ENCODE measurements around the gene DYNC1LI1.

DNA sequence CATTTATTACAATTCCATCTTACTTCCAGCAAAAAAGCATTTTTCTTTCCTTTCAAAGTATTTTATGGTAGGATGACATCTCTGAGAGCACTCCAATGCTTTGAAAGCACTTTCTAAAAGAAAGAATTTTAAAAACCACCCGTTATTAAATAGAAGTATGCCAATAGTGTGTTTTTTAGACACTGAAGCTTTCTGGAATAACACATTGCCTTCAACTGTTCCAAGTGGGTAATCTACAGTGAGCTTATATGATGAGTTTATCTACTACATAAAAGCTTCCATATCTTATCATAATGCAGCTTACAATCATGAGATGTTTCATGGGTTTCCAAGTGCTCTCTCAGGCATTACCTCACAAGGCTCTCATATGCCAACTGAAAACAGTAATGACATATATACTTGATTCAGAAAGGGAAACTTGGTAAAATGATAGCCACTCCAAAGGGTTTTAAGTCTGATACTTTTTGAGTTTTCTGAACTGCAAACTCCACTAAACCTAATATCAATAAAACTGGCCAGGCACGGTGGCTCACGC, 82.1 kb downstream of the DYNC1LI1 start:
- no peak for TF ChIP-seq CTCF (optimal IDR thresholded peaks at IDR 0.05 in 1 of 3, IDR thresholded peaks at IDR 0.05 in 1 of 3, conservative IDR thresholded peaks at IDR 0.05 in 1 of 3; ENCODE audit: extremely low read depth in 1 of 3, insufficient read depth in 2 of 3, low read length in 3 of 3)
- TF ChIP-seq EZH2 (IDR thresholded peaks at IDR 0.05; ENCODE audit: low read length), result no peak
